ENCODE measurements around the gene FOCAD.

- TF ChIP-seq, protein P1, sequence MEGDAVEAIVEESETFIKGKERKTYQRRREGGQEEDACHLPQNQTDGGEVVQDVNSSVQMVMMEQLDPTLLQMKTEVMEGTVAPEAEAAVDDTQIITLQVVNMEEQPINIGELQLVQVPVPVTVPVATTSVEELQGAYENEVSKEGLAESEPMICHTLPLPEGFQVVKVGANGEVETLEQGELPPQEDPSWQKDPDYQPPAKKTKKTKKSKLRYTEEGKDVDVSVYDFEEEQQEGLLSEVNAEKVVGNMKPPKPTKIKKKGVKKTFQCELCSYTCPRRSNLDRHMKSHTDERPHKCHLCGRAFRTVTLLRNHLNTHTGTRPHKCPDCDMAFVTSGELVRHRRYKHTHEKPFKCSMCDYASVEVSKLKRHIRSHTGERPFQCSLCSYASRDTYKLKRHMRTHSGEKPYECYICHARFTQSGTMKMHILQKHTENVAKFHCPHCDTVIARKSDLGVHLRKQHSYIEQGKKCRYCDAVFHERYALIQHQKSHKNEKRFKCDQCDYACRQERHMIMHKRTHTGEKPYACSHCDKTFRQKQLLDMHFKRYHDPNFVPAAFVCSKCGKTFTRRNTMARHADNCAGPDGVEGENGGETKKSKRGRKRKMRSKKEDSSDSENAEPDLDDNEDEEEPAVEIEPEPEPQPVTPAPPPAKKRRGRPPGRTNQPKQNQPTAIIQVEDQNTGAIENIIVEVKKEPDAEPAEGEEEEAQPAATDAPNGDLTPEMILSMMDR (IDR thresholded peaks at IDR 0.05; ENCODE audit: low read depth, low read length, poor library complexity, severe bottlenecking) = no peak
- TF ChIP-seq EZH2phosphoT487 (IDR thresholded peaks at IDR 0.05; ENCODE audit: borderline replicate concordance, low read length) = no peak
Measured at GRCh38 chr9:20978249-20978648, 294.2 kb downstream of the FOCAD start.

Measured in DOHH2 (cell line).